Measurements from ENCODE around the gene FSHR.

GRCh38 chr2:48952143-48952542 is 202.2 kb downstream of the FSHR start:
- no peak for TF ChIP-seq EZH2 (IDR thresholded peaks at IDR 0.05; ENCODE audit: insufficient read depth, poor library complexity, severe bottlenecking)
- no peak for TF ChIP-seq EZH2phosphoT487 (IDR thresholded peaks at IDR 0.05; ENCODE audit: insufficient read depth, low read depth)

Measured in GM23248 (cell line).